ENCODE measurements around the gene GRIK5.

The GRIK5 gene

DNA sequence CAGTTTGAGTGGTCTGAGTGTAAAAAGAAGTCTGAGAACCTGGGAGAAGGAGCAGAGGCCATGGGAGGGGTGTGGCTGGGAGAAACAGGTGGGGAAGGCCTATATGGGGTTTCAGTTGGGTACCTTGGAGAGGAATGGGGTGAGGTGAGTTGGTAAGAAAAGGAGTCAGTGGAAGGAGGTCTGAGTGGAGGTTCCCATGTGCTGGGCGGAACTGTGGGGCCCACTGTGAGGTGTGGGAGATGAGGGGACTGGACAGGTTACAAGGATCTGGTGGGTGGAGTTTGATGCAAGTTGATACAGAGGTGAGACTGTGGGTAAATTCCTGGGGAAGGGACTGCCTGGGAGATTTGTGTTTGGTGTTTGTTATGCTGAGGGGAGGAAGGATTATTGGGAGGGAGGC is 8.1 kb upstream of the GRIK5 start:
- TF ChIP-seq CTCF (IDR thresholded peaks at IDR 0.05): no peak
- Histone ChIP-seq H3K27ac (no peak overlapping the region), H3K4me3 (peak overlapping the region; percentile 3)
- DNase-seq (ENCODE audit: low spot score): no peak

- no peak for DNase-seq (ENCODE audit: low spot score)
These were observed 6.5 kb upstream of the GRIK5 start for GRCh38 chr19:42076380-42076944.

GRCh38 chr19:42075616-42076379 is 5.8 kb upstream of the GRIK5 start, which contains the start of gene ZNF574:
Gene ZNF574 (plus strand): TSS chr19:42076166. CDS start chr19:42078607, 2,441 bp downstream.
- Histone ChIP-seq H3K27ac (peak within 1 kb of the TSS; percentile 85 to 99), H3K4me3 (peak within 1 kb of the TSS; percentile 100)
- no peak for TF ChIP-seq CTCF (IDR thresholded peaks at IDR 0.05)
- peak; percentile 99 for DNase-seq (ENCODE audit: low spot score)

More at GRCh38 chr19:42076380-42076944, 6.5 kb upstream of the GRIK5 start:
- TF ChIP-seq CTCF (IDR thresholded peaks at IDR 0.05): no peak
- Histone ChIP-seq H3K27ac (peak overlapping the region; percentile 75 to 99), H3K4me3 (peak overlapping the region; percentile 100)

DNA sequence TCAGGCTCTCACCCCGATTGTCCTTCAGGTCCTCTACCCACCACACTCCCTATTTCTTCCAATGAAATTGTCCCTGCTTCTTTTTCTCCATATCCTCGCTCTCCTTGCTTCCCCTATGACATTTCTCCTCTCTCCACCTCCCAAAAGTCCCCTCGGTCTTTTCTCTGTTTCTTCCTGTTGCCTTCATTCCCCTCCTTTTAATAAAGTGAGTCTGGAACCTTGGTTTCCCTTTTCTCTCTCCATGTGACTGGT is 5.3 kb upstream of the GRIK5 start:
- Histone ChIP-seq H3K27ac (peak overlapping the region; percentile 85 to 95), H3K4me3 (peak overlapping the region; percentile 82)
- DNase-seq (ENCODE audit: low spot score): no peak
- no peak for TF ChIP-seq CTCF (IDR thresholded peaks at IDR 0.05)

DNA sequence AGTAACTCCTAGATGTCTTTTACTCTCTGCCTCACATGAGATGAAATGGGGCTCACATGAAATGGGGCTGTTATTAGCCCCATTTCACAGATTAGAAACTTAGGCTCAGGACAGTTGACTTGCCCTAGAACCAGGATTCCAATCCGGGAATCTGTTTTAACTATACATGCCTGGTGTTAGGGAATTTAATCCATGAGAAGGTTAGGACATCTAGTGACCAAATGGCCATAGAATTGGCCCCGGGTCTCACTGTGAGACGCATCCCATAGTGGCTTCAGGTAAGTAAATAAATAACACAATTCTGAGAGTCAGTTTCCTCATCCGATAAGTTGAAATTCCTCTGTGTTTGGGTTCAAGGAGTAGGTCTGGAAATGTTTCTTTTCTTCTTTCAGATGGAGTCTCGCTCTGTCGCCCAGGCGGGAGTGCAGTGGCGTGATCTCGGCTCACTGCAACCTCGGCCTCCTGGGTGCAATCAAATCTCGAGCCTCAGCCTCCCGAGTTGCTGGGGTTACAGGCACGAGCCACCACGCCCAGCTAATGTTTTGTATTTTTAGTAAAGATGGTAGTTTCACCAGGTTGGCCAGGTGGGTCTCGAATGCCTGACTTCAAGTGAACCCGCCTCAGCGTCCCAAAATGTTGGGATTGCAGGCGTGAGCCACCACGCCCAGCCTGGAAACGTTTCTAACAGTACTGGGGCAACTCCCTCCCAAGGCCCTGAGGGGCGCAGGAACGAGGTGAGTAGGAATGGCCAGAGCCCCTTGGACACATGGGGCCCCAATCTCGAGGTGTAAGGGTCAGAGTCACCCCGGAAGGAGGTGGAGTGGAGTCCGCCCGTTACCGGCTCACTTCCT is 4.7 kb upstream of the GRIK5 start:
- Histone ChIP-seq H3K27ac (peak overlapping the region; percentile 85 to 95), H3K4me3 (peak overlapping the region; percentile 82)
- DNase-seq (ENCODE audit: low spot score): no peak
- no peak for TF ChIP-seq CTCF (IDR thresholded peaks at IDR 0.05)

DNA sequence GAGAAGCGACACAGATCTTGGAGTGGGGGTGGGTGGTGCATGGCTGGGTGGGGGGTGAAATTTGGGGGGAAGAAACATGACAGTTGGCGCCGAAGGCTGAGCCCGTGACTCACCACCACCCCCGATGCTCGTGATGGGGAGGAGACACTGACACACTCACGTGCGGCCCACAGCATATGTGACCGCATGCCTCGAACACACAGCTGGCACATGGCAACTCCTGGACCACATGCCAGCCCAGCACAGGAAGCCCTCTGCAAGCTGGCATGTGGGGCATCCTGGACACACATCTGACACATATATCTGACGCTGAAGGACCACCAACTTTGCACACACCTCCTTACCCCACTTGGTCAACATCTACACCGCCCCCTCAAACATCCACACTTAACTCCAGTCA is 1.2 kb upstream of the GRIK5 start:
- H3K27ac ChIP-seq: no peak overlapping the region
- TF ChIP-seq CTCF (IDR thresholded peaks at IDR 0.05): no peak
- no peak overlapping the region for H3K4me3 ChIP-seq
- no peak for DNase-seq (ENCODE audit: low spot score)
